Dermis microvascular lymphatic vessel endothelial cell (primary cell): Measurements from ENCODE around the gene BTRC. TPM values are rescaled to one million over a fixed set of nuclear protein-coding genes. Genes with fewer than 3 reads are reported as not detected.

ENCODE experiments used
- DNase-seq, 2 donors: peaks; one replicate each; pipeline versions ENCODE4 v3.0.0 to v3.0.0-alpha.2; 2010; ENCODE audit warnings: low read depth in 2 of 2
- total RNA-seq: library from RNA; depleted of rRNA; stranded (reverse); fragments of >200 nt; gene quantifications from 2 replicates; pipeline ENCODE4 v1.2.1, GENCODE V29; 2014

BTRC gene
- total RNA-seq, 1 donor from 2014 or later, result 8.2 TPM

GRCh38 chr10:101565370-101565900, 211.5 kb downstream of the BTRC start:
- no peak for DNase-seq

GRCh38 chr10:101565936-101566332, 212.0 kb downstream of the BTRC start:
- no peak for DNase-seq

GRCh38 chr10:101566333-101567164, 212.6 kb downstream of the BTRC start:
- DNase-seq, result peak in 1 of 2 donors; percentile 41

- no peak for DNase-seq
Observed at GRCh38 chr10:101567165-101568006, 213.4 kb downstream of the BTRC start.

GRCh38 chr10:101568054-101568745, 214.2 kb downstream of the BTRC start:
- DNase-seq, result no peak

- DNase-seq, result no peak
Observed at GRCh38 chr10:101569323-101569621, 215.3 kb downstream of the BTRC start.

DNA sequence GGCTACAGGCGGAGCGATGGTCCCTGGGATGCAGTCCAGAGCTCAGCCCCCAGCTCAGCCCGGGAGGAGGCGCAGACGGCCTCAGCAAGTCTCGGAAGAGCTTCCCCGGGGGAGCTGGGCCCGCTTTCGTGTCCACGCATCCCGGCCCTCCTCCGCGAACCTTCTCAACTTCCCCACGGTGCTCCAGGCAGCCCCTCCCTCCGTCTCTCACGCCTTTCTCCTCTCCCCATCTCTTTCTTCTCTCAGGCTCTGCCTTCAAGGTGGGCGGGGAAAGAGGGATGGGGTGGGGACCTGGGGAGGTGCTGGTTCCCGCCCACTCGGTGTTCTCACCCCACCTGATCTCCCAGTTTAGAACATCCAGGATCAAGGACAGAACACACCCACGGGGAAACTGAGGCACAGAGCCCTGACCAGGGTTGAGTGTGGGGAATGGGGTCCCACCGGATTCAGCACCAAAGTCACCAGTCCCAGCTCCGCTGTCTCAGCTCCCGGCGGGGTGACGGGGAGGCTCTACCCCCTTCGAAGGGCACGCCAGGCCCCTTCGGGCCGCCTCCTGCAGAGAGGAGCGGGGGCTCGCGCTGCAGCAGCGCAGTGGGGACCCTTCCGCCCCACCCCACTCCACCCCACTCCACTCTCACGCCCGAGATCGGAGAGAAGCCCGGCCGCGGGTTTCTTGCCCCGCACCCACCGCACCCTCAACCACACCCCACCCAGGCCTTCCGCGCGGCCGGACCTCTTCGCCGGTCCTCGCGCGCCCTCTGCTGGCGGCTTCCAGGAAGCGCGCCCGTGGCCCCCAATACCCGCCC, 215.9 kb downstream of the BTRC start:
- DNase-seq, result peak in 1 of 2 donors; percentile 60

- DNase-seq, result no peak
Observed at GRCh38 chr10:101570428-101571270, 216.7 kb downstream of the BTRC start.

DNA sequence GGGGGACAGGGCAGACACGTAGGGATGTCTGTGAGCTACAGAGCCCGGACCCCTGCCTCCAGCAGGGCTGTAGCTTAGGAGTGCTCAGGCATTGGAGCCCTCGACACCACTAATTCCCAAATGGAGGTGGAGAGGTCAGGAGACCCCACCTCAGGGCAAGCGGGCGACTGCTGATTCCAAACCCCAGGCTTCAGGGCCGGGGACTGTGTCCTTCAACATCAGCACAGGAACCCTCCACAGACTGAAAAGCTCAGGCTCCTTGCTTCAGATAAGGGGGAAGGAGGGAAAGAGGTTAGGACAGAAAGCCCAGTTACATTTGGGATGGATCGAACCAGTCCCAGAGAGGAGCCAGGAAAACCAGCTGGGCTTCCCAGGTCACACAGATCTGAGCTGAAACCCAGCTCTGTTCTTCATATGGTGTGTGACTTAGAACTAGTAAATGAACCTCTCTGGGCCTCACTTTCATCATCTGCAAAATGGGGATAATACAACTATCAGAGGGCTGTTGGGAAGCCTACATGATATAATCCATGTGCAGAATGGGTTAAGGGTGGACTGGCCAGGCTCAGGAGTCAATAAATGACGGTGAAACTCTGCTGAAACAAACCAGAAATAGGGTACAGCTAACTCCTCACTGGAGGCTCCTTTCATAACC, 217.4 kb downstream of the BTRC start:
- DNase-seq, result no peak

GRCh38 chr10:101572126-101572525, 218.2 kb downstream of the BTRC start:
- DNase-seq, result no peak

DNA sequence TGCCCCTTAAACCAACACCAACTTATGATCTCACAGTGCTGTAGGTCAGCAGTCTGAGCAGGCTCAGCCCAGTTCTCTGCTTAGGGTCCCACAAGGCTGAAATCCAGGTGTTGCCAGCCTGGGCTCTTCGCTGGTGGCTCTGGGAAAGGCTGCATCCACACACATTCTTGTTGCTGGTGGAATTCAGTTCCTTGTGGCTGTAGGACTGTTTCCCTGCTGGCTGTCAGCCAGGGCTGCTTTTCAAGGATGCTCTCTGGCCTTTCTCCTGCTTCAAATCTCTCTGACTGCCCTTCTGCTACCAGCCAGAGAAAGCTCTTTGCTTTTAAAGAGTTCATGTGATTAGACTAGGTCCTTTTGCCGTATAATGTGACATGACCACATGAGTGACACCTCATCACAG, 218.8 kb downstream of the BTRC start:
- DNase-seq, result no peak

DNA sequence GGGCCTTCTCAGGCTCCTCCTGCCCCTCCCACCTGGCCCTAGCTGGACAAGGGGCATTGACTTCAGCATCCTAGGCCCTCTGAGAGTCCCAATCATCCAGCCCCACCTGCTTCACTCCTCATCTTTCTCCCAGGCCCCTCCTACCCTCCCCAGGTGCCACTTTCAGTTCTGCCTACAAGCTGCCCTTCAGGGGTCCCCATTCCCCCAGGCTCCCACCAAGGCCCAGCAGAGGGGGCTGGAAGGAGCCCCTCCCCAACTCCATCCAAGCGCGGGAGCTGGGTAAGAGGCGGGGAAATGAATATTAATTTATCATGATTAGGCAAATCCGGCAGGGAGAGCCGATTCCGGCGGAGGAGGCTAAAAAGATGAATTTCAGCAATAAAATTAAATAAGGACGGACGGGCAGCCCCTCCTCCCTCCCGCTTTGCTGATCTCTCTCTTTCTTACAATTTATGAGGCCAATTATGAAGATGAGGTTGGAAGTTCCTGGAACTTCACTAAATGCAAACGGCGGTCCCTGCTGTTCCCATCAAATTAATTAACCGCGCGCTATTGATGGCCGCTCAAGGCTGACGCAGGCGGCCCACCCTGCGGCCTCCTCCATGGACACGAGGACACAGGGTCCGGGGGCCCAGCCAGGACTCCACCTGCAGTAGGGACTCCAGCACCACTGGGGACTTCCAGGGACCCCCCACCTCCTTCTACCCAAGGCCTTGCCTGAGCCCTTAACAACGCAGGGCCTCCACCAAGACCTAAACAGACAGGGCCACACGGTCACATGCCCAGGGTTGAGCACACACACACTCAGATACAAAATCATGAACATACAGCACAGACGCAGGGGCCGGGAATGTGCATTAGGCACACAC, 220.2 kb downstream of the BTRC start:
- no peak for DNase-seq

GRCh38 chr10:101575091-101575490, 221.1 kb downstream of the BTRC start:
- DNase-seq, result no peak

DNA sequence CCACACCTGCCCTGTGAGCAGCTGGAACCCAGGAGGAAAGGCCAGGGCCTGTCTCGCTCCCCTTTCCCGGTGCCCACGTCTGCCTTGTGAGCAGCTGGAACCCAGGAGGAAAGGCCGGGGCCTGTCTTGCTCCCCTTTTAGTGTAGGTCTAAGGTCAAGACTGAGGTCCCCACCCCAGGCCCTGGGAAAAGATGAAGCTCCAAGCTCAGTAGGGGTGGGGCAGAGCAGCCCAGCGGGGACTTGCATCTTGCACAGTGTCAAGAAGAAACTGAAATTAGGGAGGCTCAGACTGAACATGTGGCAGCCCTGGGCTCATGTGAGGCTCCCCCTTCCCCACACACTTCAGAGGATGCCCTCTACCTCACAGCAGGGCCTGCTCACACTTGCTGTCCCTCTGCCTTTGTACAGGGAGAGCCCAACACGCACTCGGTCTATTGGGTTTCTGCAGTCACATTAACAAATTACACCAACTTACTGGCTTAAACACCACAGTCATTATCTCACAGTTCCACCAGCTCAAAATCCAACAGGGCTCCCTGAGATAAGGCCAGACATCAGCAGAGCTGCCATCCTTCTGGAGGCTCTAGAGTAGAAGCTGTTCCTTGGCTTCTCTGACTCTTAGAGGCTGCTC, 221.7 kb downstream of the BTRC start:
- no peak for DNase-seq

DNA sequence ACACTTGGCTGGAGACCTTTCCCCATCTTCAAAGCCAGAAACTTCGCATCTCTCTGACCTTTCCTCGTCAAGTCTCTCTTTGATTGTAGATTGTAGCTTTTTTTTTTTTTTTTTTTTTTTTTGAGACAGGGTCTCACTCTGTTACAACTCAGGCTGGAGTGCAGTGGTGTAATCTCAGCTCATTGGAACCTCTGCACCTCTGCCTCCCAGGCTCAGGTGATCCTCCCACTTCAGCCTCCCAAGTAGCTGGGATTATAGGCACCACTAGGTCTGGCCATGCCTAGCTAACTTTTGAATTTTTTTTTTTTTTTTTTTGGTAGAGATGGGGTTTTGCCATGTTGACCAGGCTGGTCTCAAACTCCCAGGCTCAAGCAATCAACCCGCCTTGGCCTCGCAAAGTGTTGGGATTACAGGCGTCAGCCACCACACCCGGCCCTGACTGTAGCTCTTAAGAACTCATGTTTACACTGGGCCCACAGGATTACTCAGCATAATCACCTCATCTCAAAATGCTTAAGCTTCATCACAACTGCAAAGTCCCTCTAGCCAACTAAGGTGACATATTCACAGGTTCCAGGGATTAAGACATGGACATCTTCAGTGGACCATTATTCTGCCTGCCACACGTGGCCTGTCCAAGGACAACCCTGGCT, 222.4 kb downstream of the BTRC start:
- DNase-seq, result no peak

GRCh38 chr10:101577121-101577871, 223.3 kb downstream of the BTRC start:
- DNase-seq, result no peak

DNA sequence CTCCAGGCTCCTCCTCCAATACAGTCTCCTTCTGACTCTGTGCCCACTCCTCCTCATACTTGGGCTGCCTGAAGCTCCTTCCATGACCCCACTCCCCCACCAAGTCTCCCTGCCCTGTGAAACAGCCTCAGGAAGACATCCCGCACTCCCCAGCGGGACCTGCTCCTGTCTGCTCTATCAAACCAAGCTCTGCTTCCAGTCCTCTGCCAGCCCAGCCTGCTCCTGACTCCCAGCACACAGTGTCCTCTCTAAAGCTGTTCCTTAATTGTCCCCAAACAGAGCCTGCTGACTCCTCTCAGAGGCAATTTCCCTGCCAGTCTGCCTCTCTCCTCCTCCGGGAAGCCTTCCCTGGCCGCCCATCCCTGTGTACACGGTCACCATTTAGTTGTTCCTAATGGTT, 224.2 kb downstream of the BTRC start:
- DNase-seq, result no peak
